Endothelial cell (in vitro differentiated cells): ENCODE data around the gene DACT2. TPM values are rescaled to one million over a fixed set of nuclear protein-coding genes. Genes with fewer than 3 reads are reported as not detected.

ENCODE experiments used
- DNase-seq: peaks from one replicate; pipeline ENCODE4 v3.0.0; 2021; ENCODE audit warnings: low spot score
- H3K27ac Mint-ChIP-seq: one replicate; pipeline ENCODE4 v1.8.0; 2021; ENCODE audit warnings: mixed read lengths, inconsistent platforms; ENCODE audit not compliant: unreplicated experiment
- H3K27me3 Mint-ChIP-seq: one replicate; pipeline ENCODE4 v1.8.0; 2021; ENCODE audit warnings: mild to moderate bottlenecking, moderate library complexity, mixed read lengths, inconsistent platforms; ENCODE audit not compliant: unreplicated experiment
- H3K36me3 Mint-ChIP-seq: one replicate; pipeline ENCODE4 v1.8.0; 2021; ENCODE audit warnings: mild to moderate bottlenecking, low read depth, mixed read lengths, inconsistent platforms; ENCODE audit not compliant: unreplicated experiment
- H3K4me1 Mint-ChIP-seq: one replicate; pipeline ENCODE4 v1.8.0; 2021; ENCODE audit warnings: mild to moderate bottlenecking, mixed read lengths, inconsistent platforms; ENCODE audit not compliant: unreplicated experiment
- H3K4me3 Mint-ChIP-seq: one replicate; pipeline ENCODE4 v1.8.0; 2021; ENCODE audit warnings: mild to moderate bottlenecking, mixed read lengths, inconsistent platforms; ENCODE audit not compliant: unreplicated experiment
- H3K9me3 Mint-ChIP-seq: one replicate; pipeline ENCODE4 v1.8.0; 2021; ENCODE audit warnings: mixed read lengths, inconsistent platforms; ENCODE audit not compliant: unreplicated experiment
- CTCF ChIP-seq: fragments of 200-600 bp; sonication (generic); IDR thresholded peaks from one replicate; pipeline ENCODE4 v1.5.0; 2021; ENCODE audit warnings: antibody characterized with exemption; ENCODE audit not compliant: unreplicated experiment
- total RNA-seq: library from RNA; stranded (reverse); fragmentation: NEBNext Ultra II Directional; extraction: Animal tissue kit (Norgen Biotek cat#: 25700); gene quantifications from one replicate; pipeline ENCODE4 v1.2.1, GENCODE V29; 2021; ENCODE audit not compliant: unreplicated experiment

DACT2 gene
- total RNA-seq, 1 donor from 2014 or later, result 0.23 TPM

DNA sequence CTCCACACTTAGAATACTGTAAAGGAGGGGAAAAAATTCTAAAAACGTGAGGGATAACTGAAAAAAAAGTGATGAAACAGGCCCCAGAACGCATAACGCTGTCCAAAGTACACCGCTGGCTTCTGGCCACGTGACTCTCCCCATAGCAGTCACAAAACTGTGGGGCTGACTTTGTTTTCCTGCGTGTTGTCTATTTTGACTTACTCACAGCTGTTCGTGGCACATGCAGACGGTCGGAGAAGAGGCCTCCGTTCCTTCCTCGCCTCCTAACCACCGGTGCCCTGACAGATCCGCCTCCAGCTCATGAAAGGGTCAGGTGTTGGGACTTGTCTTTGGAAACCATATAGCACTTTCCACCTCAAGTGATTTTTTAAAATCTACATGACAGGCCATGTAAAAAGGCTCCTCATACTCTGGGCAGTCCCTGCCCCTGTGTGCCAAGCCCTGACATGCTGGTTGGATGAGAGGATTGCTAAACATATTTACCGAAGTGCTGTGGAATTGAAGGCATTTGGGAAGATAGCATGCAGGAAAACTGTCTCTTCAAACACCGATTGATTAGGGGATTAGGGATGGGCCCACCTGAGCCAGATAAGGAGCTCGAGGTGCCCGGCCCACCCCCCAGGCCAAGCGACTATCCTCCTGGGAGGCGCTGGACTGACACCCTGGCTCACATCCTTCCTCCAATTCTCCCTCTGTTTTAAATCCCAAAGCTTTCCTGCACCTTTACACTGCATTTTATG is 54.8 kb downstream of the DACT2 start:
- Mint-ChIP-seq H3K27me3 (peaks cover 1% of the 10 kb centered on the region), H3K9me3 (no peaks in the 10 kb centered on the region), H3K27ac (no peak overlapping the region), H3K36me3 (no peaks in the 10 kb centered on the region), H3K4me1 (no peaks in the 10 kb centered on the region), H3K4me3 (no peak overlapping the region)
- no peak for DNase-seq
- TF ChIP-seq CTCF, result no peak

GRCh38 chr6:168263351-168263905 is 56.1 kb downstream of the DACT2 start:
- H3K36me3 Mint-ChIP-seq, result no peaks in the 10 kb centered on the region
- H3K4me3 Mint-ChIP-seq, result no peak overlapping the region
- H3K9me3 Mint-ChIP-seq, result no peaks in the 10 kb centered on the region
- H3K27me3 Mint-ChIP-seq, result peaks cover 1% of the 10 kb centered on the region
- no peak for DNase-seq
- H3K4me1 Mint-ChIP-seq, result no peaks in the 10 kb centered on the region
- no peak for TF ChIP-seq CTCF
- no peak overlapping the region for H3K27ac Mint-ChIP-seq

DNA sequence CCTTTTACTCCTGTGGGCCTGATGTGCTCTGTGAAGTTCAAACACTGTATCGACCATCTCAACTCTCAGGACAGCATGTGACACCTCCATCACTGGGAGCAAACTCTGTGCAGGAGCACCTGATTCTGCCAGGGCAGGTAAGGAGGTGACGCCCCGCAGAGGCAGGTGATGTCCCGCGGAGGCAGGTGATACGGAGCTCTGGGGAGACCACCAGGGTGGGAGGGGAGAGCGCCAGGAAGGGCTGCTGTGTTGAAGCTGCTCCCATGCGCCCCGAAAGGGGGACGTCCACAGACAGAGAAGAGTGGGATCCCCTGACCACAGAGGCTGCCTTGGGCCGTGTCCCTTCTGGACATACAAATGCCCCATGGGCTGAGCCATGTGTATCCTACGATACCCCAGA is 58.3 kb downstream of the DACT2 start:
- no peak for DNase-seq
- no peak overlapping the region for H3K4me3 Mint-ChIP-seq
- no peaks in the 10 kb centered on the region for H3K36me3 Mint-ChIP-seq
- no peak overlapping the region for H3K27ac Mint-ChIP-seq
- TF ChIP-seq CTCF, result no peak
- no peaks in the 10 kb centered on the region for H3K9me3 Mint-ChIP-seq
- peaks cover 5% of the 10 kb centered on the region for H3K27me3 Mint-ChIP-seq
- no peaks in the 10 kb centered on the region for H3K4me1 Mint-ChIP-seq

DNA sequence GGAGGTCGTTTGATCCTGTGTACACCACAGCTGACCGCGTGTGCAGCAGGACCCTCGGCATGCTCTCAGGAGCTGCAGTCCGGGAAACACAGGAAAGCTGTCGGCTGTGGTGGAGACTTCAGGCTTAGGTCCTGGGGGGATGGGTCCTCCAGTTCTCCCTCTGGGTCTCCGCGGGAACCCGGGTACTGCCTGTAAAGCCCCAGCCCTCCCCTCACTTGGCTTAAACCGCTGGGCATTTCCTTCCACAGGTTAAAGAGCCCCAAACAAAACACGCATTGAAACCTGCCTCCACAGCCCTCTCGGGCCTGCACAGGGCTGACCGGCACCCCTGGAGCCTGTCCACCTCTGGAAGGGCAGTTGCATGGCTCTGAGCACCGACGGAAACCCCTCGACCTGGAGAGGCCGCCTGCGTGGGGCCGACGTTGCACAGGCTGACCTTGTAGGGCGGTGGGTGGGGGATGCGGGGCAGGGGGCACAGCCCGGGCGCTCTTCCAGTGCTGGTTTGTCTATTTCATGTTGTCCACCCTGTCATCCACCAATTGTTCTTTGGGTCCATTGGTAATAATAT is 59.1 kb downstream of the DACT2 start:
- H3K4me1 Mint-ChIP-seq, result no peaks in the 10 kb centered on the region
- H3K4me3 Mint-ChIP-seq, result no peak overlapping the region
- no peak for DNase-seq
- no peak overlapping the region for H3K27ac Mint-ChIP-seq
- no peaks in the 10 kb centered on the region for H3K9me3 Mint-ChIP-seq
- no peak for TF ChIP-seq CTCF
- H3K36me3 Mint-ChIP-seq, result no peaks in the 10 kb centered on the region
- peaks cover 4% of the 10 kb centered on the region for H3K27me3 Mint-ChIP-seq

DNA sequence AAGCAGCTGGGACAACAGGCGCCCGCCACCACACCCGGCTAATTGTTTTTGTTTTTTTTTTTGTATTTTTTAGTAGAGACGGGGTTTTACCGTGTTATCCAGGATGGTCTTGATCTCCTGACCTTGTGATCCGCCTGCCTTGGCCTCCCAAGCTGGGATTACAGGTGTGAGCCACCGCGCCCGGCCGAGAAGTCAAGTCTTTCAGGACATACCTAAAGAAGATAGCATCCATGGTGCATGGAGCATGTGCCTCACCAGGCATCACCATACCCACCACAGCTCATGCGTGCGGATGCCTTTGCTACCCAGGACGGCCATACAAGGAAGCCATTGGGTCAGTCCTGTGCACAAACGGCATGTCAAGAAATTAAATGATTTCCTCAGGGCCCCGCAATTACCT is 60.8 kb downstream of the DACT2 start:
- peaks cover 6% of the 10 kb centered on the region for H3K9me3 Mint-ChIP-seq
- peaks cover 4% of the 10 kb centered on the region for H3K27me3 Mint-ChIP-seq
- H3K36me3 Mint-ChIP-seq, result peaks cover 6% of the 10 kb centered on the region
- no peak overlapping the region for H3K27ac Mint-ChIP-seq
- H3K4me1 Mint-ChIP-seq, result no peaks in the 10 kb centered on the region
- TF ChIP-seq CTCF, result no peak
- H3K4me3 Mint-ChIP-seq, result no peak overlapping the region
- DNase-seq, result no peak
